Type B pancreatic cell (in vitro differentiated cells): ENCODE measurements around the gene TMED10. TPM values are rescaled to one million over a fixed set of nuclear protein-coding genes. Genes with fewer than 3 reads are reported as not detected.

Experiments used
- DNase-seq: peaks from one replicate; pipeline ENCODE4 v3.0.0; 2021; ENCODE audit warnings: mixed read lengths; ENCODE audit not compliant: unreplicated experiment; ENCODE audit errors: extremely low spot score
- H3K27ac Mint-ChIP-seq: 2 replicates; pipeline ENCODE4 v1.8.0; 2021; ENCODE audit warnings: mild to moderate bottlenecking, mixed read lengths
- H3K27me3 Mint-ChIP-seq: 2 replicates; pipeline ENCODE4 v1.8.0; 2021; ENCODE audit warnings: mixed read lengths
- H3K36me3 Mint-ChIP-seq: 2 replicates; pipeline ENCODE4 v1.8.0; 2021; ENCODE audit warnings: mixed read lengths
- H3K4me1 Mint-ChIP-seq: one replicate; pipeline ENCODE4 v1.8.0; 2021; ENCODE audit warnings: mixed read lengths; ENCODE audit not compliant: unreplicated experiment
- H3K4me3 Mint-ChIP-seq: 2 replicates; pipeline ENCODE4 v1.8.0; 2021; ENCODE audit warnings: mild to moderate bottlenecking, mixed read lengths
- H3K9me3 Mint-ChIP-seq: 2 replicates; pipeline ENCODE4 v1.8.0; 2021; ENCODE audit warnings: mixed read lengths
- total RNA-seq: library from RNA; stranded (reverse); gene quantifications from 2 replicates; pipeline ENCODE4 v1.2.1, GENCODE V29; 2021; ENCODE audit warnings: low replicate concordance
- TF ChIP-seq, protein P1 (sequence below): fragments of 200-600 bp; sonication (generic); conservative IDR thresholded peaks from 2 replicates; pipeline ENCODE4 v1.5.0; 2021; ENCODE audit warnings: antibody characterized with exemption, mild to moderate bottlenecking

TMED10 gene
- total RNA-seq, 1 donor from 2014 or later: 273 TPM

DNA sequence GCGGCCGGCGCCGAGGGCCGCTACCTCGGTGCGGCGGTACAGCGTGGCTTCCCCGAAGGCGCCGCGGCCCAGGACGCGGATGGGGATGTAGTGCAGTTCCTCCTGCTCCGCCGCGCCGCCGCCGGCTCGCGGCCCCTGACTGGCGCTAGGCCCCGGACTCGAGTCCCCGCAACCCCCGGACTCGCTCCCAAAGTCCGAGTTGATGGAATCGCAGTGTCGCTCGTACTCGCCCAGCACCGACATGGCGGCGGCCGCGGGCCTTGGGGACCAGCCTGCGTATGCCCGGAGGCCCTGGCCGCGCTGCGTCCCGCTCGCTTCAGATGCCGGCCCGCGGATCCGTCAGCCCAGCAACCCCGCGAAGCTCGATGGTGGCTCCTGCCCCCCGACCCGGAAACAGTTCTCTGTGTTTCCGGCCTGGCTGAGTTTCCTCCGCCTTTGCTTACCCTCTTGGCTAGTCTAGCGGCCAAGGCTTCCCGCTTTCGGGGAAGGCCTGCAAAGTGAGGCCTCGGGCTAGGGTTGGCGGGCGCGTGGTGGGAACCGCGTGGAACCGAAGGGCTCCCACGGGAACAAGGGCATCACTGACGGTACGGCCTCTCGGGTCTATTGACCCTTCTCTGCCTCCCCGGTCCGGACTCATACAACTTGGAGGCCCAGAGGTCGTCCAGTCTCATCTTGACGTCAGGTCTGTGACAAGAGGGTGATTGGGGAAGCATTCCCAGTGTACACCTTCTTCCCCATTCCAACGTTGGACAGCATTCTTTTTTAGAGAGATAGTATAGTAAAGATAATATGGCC lies 49.5 kb downstream of the TMED10 start, which contains the start of gene NEK9:
Gene NEK9, minus strand, starts transcription at position 370 of the 795 bp plus-strand sequence. Its CDS starts 127 bp downstream, at position 243.
- peak within 1 kb of the TSS; percentile 86 for H3K4me3 Mint-ChIP-seq
- H3K27me3 Mint-ChIP-seq: no peaks in the 10 kb centered on the region
- peaks cover 6% of the 10 kb centered on the region for H3K36me3 Mint-ChIP-seq
- peak; percentile 92 for DNase-seq
- peak within 1 kb of the TSS; percentile 97 for H3K27ac Mint-ChIP-seq
- no peaks in the 10 kb centered on the region for H3K9me3 Mint-ChIP-seq
- H3K4me1 Mint-ChIP-seq: peaks cover 28% of the 10 kb centered on the region
- TF ChIP-seq, protein P1, sequence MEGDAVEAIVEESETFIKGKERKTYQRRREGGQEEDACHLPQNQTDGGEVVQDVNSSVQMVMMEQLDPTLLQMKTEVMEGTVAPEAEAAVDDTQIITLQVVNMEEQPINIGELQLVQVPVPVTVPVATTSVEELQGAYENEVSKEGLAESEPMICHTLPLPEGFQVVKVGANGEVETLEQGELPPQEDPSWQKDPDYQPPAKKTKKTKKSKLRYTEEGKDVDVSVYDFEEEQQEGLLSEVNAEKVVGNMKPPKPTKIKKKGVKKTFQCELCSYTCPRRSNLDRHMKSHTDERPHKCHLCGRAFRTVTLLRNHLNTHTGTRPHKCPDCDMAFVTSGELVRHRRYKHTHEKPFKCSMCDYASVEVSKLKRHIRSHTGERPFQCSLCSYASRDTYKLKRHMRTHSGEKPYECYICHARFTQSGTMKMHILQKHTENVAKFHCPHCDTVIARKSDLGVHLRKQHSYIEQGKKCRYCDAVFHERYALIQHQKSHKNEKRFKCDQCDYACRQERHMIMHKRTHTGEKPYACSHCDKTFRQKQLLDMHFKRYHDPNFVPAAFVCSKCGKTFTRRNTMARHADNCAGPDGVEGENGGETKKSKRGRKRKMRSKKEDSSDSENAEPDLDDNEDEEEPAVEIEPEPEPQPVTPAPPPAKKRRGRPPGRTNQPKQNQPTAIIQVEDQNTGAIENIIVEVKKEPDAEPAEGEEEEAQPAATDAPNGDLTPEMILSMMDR: no peak

DNA sequence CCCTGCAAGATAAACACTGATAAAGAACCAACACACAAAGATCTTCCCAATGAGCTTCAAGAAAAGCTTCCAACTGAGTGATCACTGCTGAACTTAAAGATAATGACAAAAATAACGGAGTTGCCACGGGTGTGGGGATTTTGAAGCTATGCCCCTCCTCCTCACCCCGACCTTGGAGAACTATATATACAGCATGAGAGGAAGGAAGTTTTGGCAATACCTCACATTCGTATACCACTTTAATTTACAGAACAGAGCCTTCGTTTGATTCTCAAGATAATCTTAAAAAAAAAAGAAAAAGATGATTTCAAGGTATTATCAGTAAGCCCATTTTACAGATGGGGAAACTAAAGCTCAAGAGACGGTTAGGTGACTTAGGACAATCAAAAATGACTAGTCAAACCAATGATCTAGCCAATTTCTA lies 50.3 kb downstream of the TMED10 start:
- peak overlapping the region; percentile 86 for H3K4me3 Mint-ChIP-seq
- H3K36me3 Mint-ChIP-seq: peaks cover 6% of the 10 kb centered on the region
- peak overlapping the region; percentile 85 for H3K27ac Mint-ChIP-seq

DNA sequence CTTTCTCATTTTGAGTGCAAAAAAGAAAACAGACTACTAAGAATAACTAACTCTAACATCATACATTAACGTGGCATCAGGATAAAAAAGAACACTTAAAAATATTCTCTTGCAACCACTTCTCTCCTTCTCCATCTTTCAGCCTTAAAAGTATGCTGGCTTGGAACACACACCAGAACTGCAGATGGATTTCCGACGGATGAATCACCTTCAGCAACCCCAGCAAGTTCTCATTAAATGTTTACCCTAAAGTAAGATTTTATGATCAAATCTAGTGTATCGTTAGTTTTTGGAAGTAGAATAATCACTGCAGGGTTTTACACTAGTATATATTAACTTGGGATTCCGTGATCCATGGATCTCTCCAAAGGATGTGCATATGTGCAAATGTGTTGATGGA lies 50.8 kb downstream of the TMED10 start:
- Mint-ChIP-seq H3K36me3 (peaks cover 6% of the 10 kb centered on the region), H3K27ac (peak overlapping the region; percentile 85), H3K9me3 (no peaks in the 10 kb centered on the region), H3K27me3 (no peaks in the 10 kb centered on the region), H3K4me3 (peak overlapping the region; percentile 86), H3K4me1 (peaks cover 28% of the 10 kb centered on the region)
- DNase-seq: no peak
- TF ChIP-seq, protein P1: no peak

More for the DNA sequence above, 50.3 kb downstream of the TMED10 start:
- H3K27me3 Mint-ChIP-seq: no peaks in the 10 kb centered on the region
- no peak for DNase-seq
- TF ChIP-seq, protein P1: no peak
- peaks cover 28% of the 10 kb centered on the region for H3K4me1 Mint-ChIP-seq
- H3K9me3 Mint-ChIP-seq: no peaks in the 10 kb centered on the region

DNA sequence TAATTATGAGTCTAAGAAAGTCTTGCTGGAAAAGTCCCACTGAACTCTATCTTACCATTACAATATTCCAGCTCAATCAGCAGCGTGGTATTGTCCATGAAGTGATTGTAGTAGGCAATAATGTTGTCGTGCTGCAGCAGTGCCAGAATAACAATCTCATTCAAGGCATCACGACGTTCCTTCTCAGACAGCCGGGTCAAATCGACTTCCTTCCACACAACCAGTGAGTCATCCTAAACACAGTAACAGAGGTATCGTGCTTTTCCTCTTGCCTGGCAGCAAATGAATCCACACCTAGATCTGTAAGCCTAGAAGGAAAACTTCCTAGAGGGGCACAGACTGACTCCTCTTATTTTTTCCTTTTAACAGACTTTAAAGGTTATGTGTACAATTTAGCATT lies 52.4 kb downstream of the TMED10 start:
- DNase-seq: no peak
- H3K4me3 Mint-ChIP-seq: peak overlapping the region; percentile 19
- peaks cover 28% of the 10 kb centered on the region for H3K4me1 Mint-ChIP-seq
- no peak overlapping the region for H3K27ac Mint-ChIP-seq
- TF ChIP-seq, protein P1: no peak
- no peaks in the 10 kb centered on the region for H3K9me3 Mint-ChIP-seq
- H3K36me3 Mint-ChIP-seq: peaks cover 6% of the 10 kb centered on the region
- H3K27me3 Mint-ChIP-seq: no peaks in the 10 kb centered on the region

DNA sequence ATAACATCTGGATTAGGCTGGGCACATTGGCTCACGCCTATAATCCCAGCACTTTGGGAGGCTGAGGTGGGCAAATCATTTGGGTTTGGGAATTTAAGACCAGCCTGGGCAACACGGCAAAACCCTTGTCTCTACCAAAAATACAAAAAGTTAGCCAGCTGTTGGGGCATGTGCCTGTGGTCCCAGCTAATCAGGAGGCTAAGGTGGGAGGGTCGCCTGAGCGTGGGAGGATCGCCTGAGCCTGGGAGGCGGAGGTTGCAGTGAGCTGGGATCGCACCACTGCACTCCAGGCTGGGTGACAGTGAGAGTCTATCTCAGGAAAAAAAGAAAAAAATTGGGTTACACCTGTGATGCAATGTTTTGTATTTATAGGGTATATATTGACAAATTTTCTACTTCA lies 54.9 kb downstream of the TMED10 start:
- DNase-seq: no peak
- H3K9me3 Mint-ChIP-seq: no peaks in the 10 kb centered on the region
- no peaks in the 10 kb centered on the region for H3K27me3 Mint-ChIP-seq
- peaks cover 20% of the 10 kb centered on the region for H3K4me1 Mint-ChIP-seq
- TF ChIP-seq, protein P1: no peak
- no peak overlapping the region for H3K4me3 Mint-ChIP-seq
- no peak overlapping the region for H3K27ac Mint-ChIP-seq
- peaks cover 12% of the 10 kb centered on the region for H3K36me3 Mint-ChIP-seq
